WTC11 (cell line): ENCODE measurements around the gene CEP72. TPM values are rescaled to one million over a fixed set of nuclear protein-coding genes. Genes with fewer than 3 reads are reported as not detected.

ENCODE experiments used
- ATAC-seq: fragments of 200-7000 bp; cut with Tn5 transposase; 2 replicates; pipeline ENCODE4 v1.10.0; 2021; ENCODE audit warnings: mild to moderate bottlenecking, moderate library complexity
- CTCF ChIA-PET: fragments of 300-600 bp; sonication (Branson Sonifier 250); formaldehyde crosslinking; loops from one replicate; lab custom pipeline; 2021; ENCODE audit warnings: antibody characterized with exemption; lab: Charles Lee
- POLR2A ChIA-PET: fragments of 350-600 bp; sonication (Branson Sonifier 250); formaldehyde crosslinking; loops from one replicate; lab custom pipeline; 2021; ENCODE audit warnings: antibody characterized with exemption; lab: Charles Lee
- DNase-seq: peaks from one replicate; pipeline ENCODE4 v3.0.0; 2021; ENCODE audit warnings: low spot score
- H3K27ac Mint-ChIP-seq: 2 replicates; pipeline ENCODE4 v1.8.0; 2021; ENCODE audit warnings: mixed read lengths
- H3K27me3 Mint-ChIP-seq: 2 replicates; pipeline ENCODE4 v1.8.0; 2021; ENCODE audit warnings: low read depth, mild to moderate bottlenecking, moderate library complexity, mixed read lengths
- H3K36me3 Mint-ChIP-seq: 2 replicates; pipeline ENCODE4 v1.8.0; 2021; ENCODE audit warnings: mixed read lengths
- H3K4me1 Mint-ChIP-seq: 2 replicates; pipeline ENCODE4 v1.8.0; 2022; ENCODE audit warnings: mixed read lengths
- H3K4me3 Mint-ChIP-seq: 2 replicates; pipeline ENCODE4 v1.8.0; 2021; ENCODE audit warnings: mild to moderate bottlenecking, moderate library complexity, mixed read lengths
- H3K9me3 Mint-ChIP-seq: 2 replicates; pipeline ENCODE4 v1.8.0; 2021; ENCODE audit warnings: mixed read lengths
- AFF4 ChIP-seq: sonication (generic); formaldehyde crosslinking; IDR thresholded peaks from 2 replicates; pipeline ENCODE4 v1.8.1; 2023; ENCODE audit warnings: mild to moderate bottlenecking, missing genetic modification reagents, borderline replicate concordance
- ATF3 ChIP-seq: sonication (generic); formaldehyde crosslinking; conservative IDR thresholded peaks from 2 replicates; pipeline ENCODE4 v1.8.1; 2022; ENCODE audit warnings: mild to moderate bottlenecking, missing genetic modification reagents
- CBFB ChIP-seq: sonication (generic); formaldehyde crosslinking; IDR thresholded peaks from 2 replicates; pipeline ENCODE4 v1.8.1; 2022; ENCODE audit warnings: mild to moderate bottlenecking, low read depth, missing genetic modification reagents
- CDX4 ChIP-seq: fragments of 250-450 bp; sonication (Bioruptor Pico); IDR thresholded peaks from 2 replicates; pipeline ENCODE4 v1.9.0; 2021; ENCODE audit warnings: moderate library complexity, mild to moderate bottlenecking, inconsistent platforms, borderline replicate concordance
- CREB1 ChIP-seq: sonication (generic); formaldehyde crosslinking; IDR thresholded peaks from 2 replicates; pipeline ENCODE4 v1.8.0; 2023; ENCODE audit warnings: mild to moderate bottlenecking, missing genetic modification reagents
- ELF4 ChIP-seq: sonication (generic); formaldehyde crosslinking; IDR thresholded peaks from 2 replicates; pipeline ENCODE4 v1.8.1; 2022; ENCODE audit warnings: low read depth, mild to moderate bottlenecking, moderate library complexity, missing genetic modification reagents
- EMX1 ChIP-seq: fragments of 250-450 bp; sonication (Bioruptor Pico); IDR thresholded peaks from 2 replicates; pipeline ENCODE4 v1.8.0; 2021; ENCODE audit warnings: mild to moderate bottlenecking
- FOXJ3 ChIP-seq: sonication (generic); formaldehyde crosslinking; IDR thresholded peaks from 2 replicates; pipeline ENCODE4 v1.9.0; 2021; ENCODE audit warnings: missing genetic modification reagents, mild to moderate bottlenecking, borderline replicate concordance
- GRHL2 ChIP-seq: fragments of 250-450 bp; sonication (Bioruptor Pico); IDR thresholded peaks from 2 replicates; pipeline ENCODE4 v1.8.0; 2022; ENCODE audit warnings: mild to moderate bottlenecking, moderate library complexity; ENCODE audit not compliant: insufficient replicate concordance, severe bottlenecking
- HMGA2 ChIP-seq: fragments of 250-450 bp; sonication (Bioruptor Pico); IDR thresholded peaks from 2 replicates; pipeline ENCODE4 v1.4.0; 2021; ENCODE audit warnings: mild to moderate bottlenecking, moderate library complexity
- HMGXB4 ChIP-seq: sonication (generic); formaldehyde crosslinking; IDR thresholded peaks from 2 replicates; pipeline ENCODE4 v1.8.1; 2023; ENCODE audit warnings: mild to moderate bottlenecking, moderate library complexity, missing genetic modification reagents
- MLX ChIP-seq: sonication (generic); formaldehyde crosslinking; IDR thresholded peaks from 2 replicates; pipeline ENCODE4 v1.8.1; 2023; ENCODE audit warnings: mild to moderate bottlenecking, missing genetic modification reagents, moderate library complexity
- NFYB ChIP-seq: sonication (generic); formaldehyde crosslinking; conservative IDR thresholded peaks from 2 replicates; pipeline ENCODE4 v1.8.0; 2022; ENCODE audit warnings: low read depth, missing genetic modification reagents
- RORB ChIP-seq: fragments of 250-450 bp; sonication (Bioruptor Pico); IDR thresholded peaks from 2 replicates; pipeline ENCODE4 v1.9.0; 2021; ENCODE audit warnings: mild to moderate bottlenecking
- SMAD4 ChIP-seq: sonication (generic); formaldehyde crosslinking; IDR thresholded peaks from 2 replicates; pipeline ENCODE4 v1.8.0; 2022; ENCODE audit warnings: mild to moderate bottlenecking, missing genetic modification reagents
- SOX15 ChIP-seq: fragments of 250-450 bp; sonication (Bioruptor Pico); IDR thresholded peaks from 2 replicates; pipeline ENCODE4 v1.9.0; 2021; ENCODE audit warnings: mild to moderate bottlenecking
- TP53 ChIP-seq: sonication (generic); formaldehyde crosslinking; IDR thresholded peaks from 2 replicates; pipeline ENCODE4 v1.8.1; 2023; ENCODE audit warnings: mild to moderate bottlenecking, missing genetic modification reagents
- ZBTB43 ChIP-seq: sonication (generic); formaldehyde crosslinking; IDR thresholded peaks from 2 replicates; pipeline ENCODE4 v1.8.1; 2023; ENCODE audit warnings: mild to moderate bottlenecking, missing genetic modification reagents
- ZNF121 ChIP-seq: sonication (generic); formaldehyde crosslinking; IDR thresholded peaks from 2 replicates; pipeline ENCODE4 v1.8.0; 2023; ENCODE audit warnings: missing genetic modification reagents
- ZNF263 ChIP-seq: sonication (generic); formaldehyde crosslinking; IDR thresholded peaks from 2 replicates; pipeline ENCODE4 v1.8.1; 2022; ENCODE audit warnings: low read depth, mild to moderate bottlenecking, moderate library complexity, missing genetic modification reagents
- ZNF512 ChIP-seq: sonication (generic); formaldehyde crosslinking; IDR thresholded peaks from 2 replicates; pipeline ENCODE4 v1.8.1; 2022; ENCODE audit warnings: missing genetic modification reagents, borderline replicate concordance
- total RNA-seq: library from RNA; stranded (reverse); gene quantifications from 3 replicates; pipeline ENCODE4 v1.2.3, GENCODE V29; 2021

Gene CEP72
- total RNA-seq, 1 experiment from 2014 or later: 26.6 TPM

- TF ChIP-seq GRHL2 (CRISPR knock-in tag) (no peak), CDX4 (CRISPR knock-in tag) (no peak), MLX (CRISPR knock-in tag) (no peak), ATF3 (CRISPR knock-in tag) (no peak), FOXJ3 (CRISPR knock-in tag) (no peak), ELF4 (CRISPR knock-in tag) (no peak), SMAD4 (CRISPR knock-in tag) (no peak), CREB1 (CRISPR knock-in tag) (no peak), CBFB (CRISPR knock-in tag) (no peak)
- TF ChIP-seq, all 79 proteins: peak for 0
- H3K36me3 Mint-ChIP-seq: peaks cover 4% of the 10 kb centered on the region
- ATAC-seq (no peak), DNase-seq (no peak)
- H3K4me3 Mint-ChIP-seq: no peak overlapping the region
- peaks cover 9% of the 10 kb centered on the region for H3K4me1 Mint-ChIP-seq
- peaks cover 25% of the 10 kb centered on the region for H3K27me3 Mint-ChIP-seq
- no peak overlapping the region for H3K27ac Mint-ChIP-seq
- POLR2A ChIA-PET: no interaction called here
- H3K9me3 Mint-ChIP-seq: peaks cover 29% of the 10 kb centered on the region
- CTCF ChIA-PET: no interaction called here
Measured at GRCh38 chr5:573206-573605, 38.9 kb upstream of the CEP72 start.

- POLR2A ChIA-PET: no interaction called here
- H3K27me3 Mint-ChIP-seq: peaks cover 25% of the 10 kb centered on the region
- H3K4me1 Mint-ChIP-seq: peaks cover 9% of the 10 kb centered on the region
- no peak overlapping the region for H3K27ac Mint-ChIP-seq
- DNase-seq: no peak
- CTCF ChIA-PET: interaction anchor here (0.9 kb wide), 1 partner anchor 127 kb away, joined by 3 read pairs; no protein-coding TSS in a partner anchor
- H3K9me3 Mint-ChIP-seq: peaks cover 33% of the 10 kb centered on the region
- TF ChIP-seq HMGA2 (no peak), EMX1 (CRISPR knock-in tag) (no peak), ZNF512 (CRISPR knock-in tag) (no peak)
- TF ChIP-seq, all 79 proteins: peak for 0
- peaks cover 4% of the 10 kb centered on the region for H3K36me3 Mint-ChIP-seq
- no peak overlapping the region for H3K4me3 Mint-ChIP-seq
- no peak for ATAC-seq
Measured at GRCh38 chr5:573976-574375, 38.2 kb upstream of the CEP72 start.

- Mint-ChIP-seq H3K4me1 (peaks cover 10% of the 10 kb centered on the region), H3K36me3 (peaks cover 4% of the 10 kb centered on the region), H3K9me3 (peaks cover 33% of the 10 kb centered on the region), H3K27me3 (peaks cover 25% of the 10 kb centered on the region), H3K4me3 (no peak overlapping the region), H3K27ac (no peak overlapping the region)
- ChIA-PET CTCF (no interaction called here), POLR2A (no interaction called here)
- no peak for DNase-seq
- no peak for ATAC-seq
- no peak for TF ChIP-seq RORB (CRISPR knock-in tag)
- no peak for TF ChIP-seq ZBTB43 (CRISPR knock-in tag)
- TF ChIP-seq ZNF512 (CRISPR knock-in tag): no peak
- TF ChIP-seq AFF4 (CRISPR knock-in tag): no peak
- TF ChIP-seq HMGXB4: no peak
- no peak for TF ChIP-seq ZNF121 (CRISPR knock-in tag)
- TF ChIP-seq NFYB (CRISPR knock-in tag): no peak
- no peak for TF ChIP-seq SOX15
- TF ChIP-seq ZNF263: no peak
- TF ChIP-seq TP53 (CRISPR knock-in tag): no peak
Measured at GRCh38 chr5:574906-575305, 37.2 kb upstream of the CEP72 start.
